Ectodermal cell (in vitro differentiated cells): Measurements from ENCODE around the gene MGAM2.
"Not testable (repeated sequence)": the region's sequence is repeated elsewhere in the genome, so short reads cannot be mapped to it uniquely, and the experiment has no call there.

Experiments
- H3K27ac ChIP-seq: 2 replicates; pipeline ENCODE4 v1.7.0; 2013; ENCODE audit warnings: mild to moderate bottlenecking, low read depth, low read length; ENCODE audit not compliant: insufficient read depth, poor library complexity, severe bottlenecking
- H3K27me3 ChIP-seq: 2 replicates; pipeline ENCODE4 v1.7.0; 2013; ENCODE audit warnings: mild to moderate bottlenecking, low read length; ENCODE audit not compliant: insufficient read depth, control insufficient read depth, poor library complexity, severe bottlenecking
- H3K36me3 ChIP-seq: one replicate; pipeline ENCODE4 v1.7.0; 2013; ENCODE audit warnings: low read length; ENCODE audit not compliant: control insufficient read depth, insufficient read depth
- H3K4me1 ChIP-seq: one replicate; pipeline ENCODE4 v1.7.0; 2013; ENCODE audit warnings: low read length; ENCODE audit not compliant: control insufficient read depth, insufficient read depth
- H3K4me3 ChIP-seq: 2 replicates; pipeline ENCODE4 v1.7.0; 2013; ENCODE audit warnings: low read depth, low read length, control low read depth; ENCODE audit not compliant: insufficient read depth
- H3K9me3 ChIP-seq: 2 replicates; pipeline ENCODE4 v1.7.0; 2013; ENCODE audit warnings: mild to moderate bottlenecking, low read length, moderate library complexity; ENCODE audit not compliant: control insufficient read depth
- WGBS, 2 experiments: methylation state at CpG; one replicate each; pipeline ENCODE4 v1.1.7; 2013; ENCODE audit warnings: missing lambda C conversion rate in 2 of 2; 5-methylcytosine and 5-hydroxymethylcytosine counted together

Gene MGAM2

DNA sequence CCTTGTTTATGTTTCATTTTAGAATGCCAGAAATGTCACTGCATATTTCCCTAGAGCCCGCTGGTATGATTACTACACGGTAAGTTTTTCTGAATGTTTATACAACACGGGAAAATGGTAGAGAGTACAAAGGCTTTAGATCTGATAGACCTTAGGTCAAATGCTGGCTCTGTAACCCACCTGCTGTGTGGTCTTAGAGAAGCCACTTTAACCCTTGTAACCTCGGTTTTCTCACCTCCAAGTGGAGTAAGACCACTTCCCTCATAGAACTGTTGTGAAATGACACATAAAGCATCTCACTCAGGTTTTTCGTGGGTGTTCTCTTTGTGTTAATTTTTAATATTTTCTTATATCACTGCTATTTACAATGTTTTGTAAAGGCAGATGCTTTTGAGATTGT lies 13.9 kb upstream of the MGAM2 start:
- no peaks in the 10 kb centered on the region for H3K27me3 ChIP-seq
- H3K36me3 ChIP-seq, result no peaks in the 10 kb centered on the region
- no peaks in the 10 kb centered on the region for H3K9me3 ChIP-seq
- H3K4me3 ChIP-seq, result no peak overlapping the region
- WGBS, 2 experiments, result 90 to 94% methylated on average over 4 to 5 of the region's 5 CpGs
- no peaks in the 10 kb centered on the region for H3K4me1 ChIP-seq
- no peak overlapping the region for H3K27ac ChIP-seq

DNA sequence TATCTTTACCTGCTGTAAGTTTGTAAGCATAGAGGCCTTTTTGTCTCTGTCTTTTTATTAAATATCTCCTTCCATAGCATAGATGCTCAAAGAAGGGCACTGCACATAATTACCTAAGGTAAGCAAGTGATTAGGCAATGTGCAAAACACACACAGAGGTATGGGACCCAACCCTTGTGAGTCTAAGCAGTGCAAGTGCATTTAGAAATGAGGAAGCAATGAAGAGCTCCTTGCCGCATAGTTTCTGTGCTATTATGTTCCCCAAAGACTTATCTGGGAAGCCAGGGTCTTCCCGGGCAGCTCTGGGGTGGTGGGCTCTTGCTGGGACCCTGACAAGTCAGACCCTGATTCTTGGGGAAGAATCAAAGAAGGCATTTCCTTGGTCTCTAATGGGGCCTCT lies 13.5 kb upstream of the MGAM2 start:
- Histone ChIP-seq H3K9me3 (no peaks in the 10 kb centered on the region), H3K4me3 (no peak overlapping the region), H3K27me3 (no peaks in the 10 kb centered on the region), H3K27ac (no peak overlapping the region), H3K4me1 (no peaks in the 10 kb centered on the region), H3K36me3 (no peaks in the 10 kb centered on the region)
- 48 to 94% methylated on average over 1 to 2 of the region's 2 CpGs for WGBS, 2 experiments

DNA sequence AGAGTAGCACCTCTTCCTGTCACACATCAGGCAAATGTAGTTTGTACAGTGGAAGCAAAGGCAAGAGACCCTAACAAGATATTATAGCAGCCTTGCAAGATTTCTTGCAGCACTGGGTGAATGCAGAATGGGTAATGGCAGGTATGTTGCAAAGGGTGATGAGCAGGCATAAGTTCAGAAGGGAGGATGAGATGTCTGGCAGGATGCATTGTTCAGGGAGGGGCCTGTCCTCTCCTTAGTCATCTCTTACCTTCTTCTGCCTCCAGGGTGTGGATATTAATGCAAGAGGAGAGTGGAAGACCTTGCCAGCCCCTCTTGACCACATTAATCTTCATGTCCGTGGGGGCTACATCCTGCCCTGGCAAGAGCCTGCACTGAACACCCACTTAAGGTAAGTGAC lies 12.2 kb upstream of the MGAM2 start:
- H3K27ac ChIP-seq, H3K4me3 ChIP-seq, H3K9me3 ChIP-seq, H3K4me1 ChIP-seq, H3K36me3 ChIP-seq, H3K27me3 ChIP-seq: not testable (repeated sequence)
- WGBS, 2 experiments, result 82% methylated on average over 1 of the region's 1 CpG; no CpG with 5 or more reads in 1 of the 2 experiments

DNA sequence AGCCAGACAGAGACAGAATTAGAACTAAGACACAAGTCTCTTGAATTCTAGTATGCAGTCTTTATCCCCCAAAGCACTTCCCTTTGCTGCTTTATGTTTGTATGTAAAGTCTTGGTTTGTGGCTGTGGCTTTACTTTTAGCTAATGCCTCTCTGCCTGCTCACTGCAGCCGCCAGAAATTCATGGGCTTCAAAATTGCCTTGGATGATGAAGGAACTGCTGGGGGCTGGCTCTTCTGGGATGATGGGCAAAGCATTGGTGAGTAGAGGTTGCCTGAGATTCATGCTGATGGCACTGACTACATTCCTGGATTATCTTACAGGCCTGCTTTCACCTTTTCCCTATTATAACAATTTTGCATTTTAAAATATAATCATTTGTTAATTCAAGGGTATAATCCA lies 10.9 kb upstream of the MGAM2 start:
- Histone ChIP-seq H3K27ac (no peak overlapping the region), H3K4me1 (no peaks in the 10 kb centered on the region), H3K36me3 (no peaks in the 10 kb centered on the region), H3K4me3 (no peak overlapping the region), H3K9me3 (no peaks in the 10 kb centered on the region), H3K27me3 (no peaks in the 10 kb centered on the region)
- 89 to 90% methylated on average over 1 of the region's 1 CpG for WGBS, 2 experiments

DNA sequence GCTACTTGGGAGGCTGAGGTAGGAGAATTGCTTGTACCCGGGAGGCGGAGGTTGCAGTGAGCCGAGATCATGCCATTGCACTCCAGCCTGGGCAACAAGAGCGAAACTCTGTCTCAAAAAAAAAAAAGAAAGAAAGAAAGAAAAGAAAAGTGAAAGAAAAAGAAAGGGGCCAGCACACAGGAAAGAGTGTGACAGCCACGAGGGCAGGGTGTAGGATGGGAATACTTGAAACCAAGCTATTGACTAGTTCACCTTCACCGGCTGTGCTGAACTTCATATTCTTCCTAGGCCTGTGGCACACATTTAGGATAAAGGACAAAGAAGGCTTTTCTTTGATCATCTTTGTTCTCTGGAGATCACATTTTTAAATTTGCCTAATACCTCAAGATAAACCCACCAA lies 9.7 kb upstream of the MGAM2 start:
- not testable (repeated sequence) for H3K9me3 ChIP-seq, H3K27ac ChIP-seq, H3K36me3 ChIP-seq, H3K4me1 ChIP-seq, H3K27me3 ChIP-seq, H3K4me3 ChIP-seq
- WGBS, 2 experiments, result 92 to 95% methylated on average over 6 of the region's 6 CpGs

DNA sequence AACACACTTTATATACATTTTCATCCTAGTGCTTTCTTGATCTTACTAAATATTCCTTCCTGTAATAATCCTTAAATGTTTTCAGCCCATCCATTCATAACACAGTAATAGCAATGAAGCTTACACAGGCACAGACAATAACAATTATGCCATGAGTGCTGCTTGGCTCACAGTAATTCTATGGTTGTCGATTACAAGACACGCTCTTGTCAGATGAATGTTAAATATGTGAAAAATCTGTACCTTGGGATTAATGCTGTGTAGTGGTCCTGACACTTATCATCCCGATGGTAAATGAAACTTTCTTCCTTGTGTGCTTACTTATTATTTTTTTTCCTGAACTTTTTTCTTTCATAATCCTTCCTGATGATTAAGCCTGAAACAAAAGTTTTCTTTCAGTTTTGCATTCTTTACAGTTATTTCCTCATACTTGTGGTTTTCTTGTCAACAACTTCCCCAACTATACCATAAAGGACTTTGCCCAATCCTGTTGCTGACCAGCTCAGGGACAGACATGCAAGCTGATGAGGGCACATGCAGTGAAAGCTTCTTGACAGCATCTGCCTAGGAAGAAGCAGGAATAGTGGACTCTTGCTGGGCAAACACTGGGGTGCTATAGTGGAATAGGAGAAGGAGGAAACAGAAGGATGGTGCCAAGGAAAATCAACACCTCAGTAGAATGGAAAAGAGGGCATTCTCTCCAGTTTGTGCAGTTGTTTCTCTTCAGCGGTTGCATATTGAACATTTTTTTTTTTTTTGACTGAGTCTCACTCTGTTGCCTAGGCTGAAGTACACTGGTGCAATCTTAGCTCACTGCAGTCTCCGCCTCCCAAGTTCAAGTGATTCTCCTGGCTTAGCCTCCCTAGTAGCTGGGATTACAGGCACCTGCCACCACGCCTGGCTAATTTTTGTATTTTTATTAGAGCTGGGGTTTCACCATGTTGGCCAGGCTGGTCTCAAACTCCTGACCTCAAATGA lies 6.7 kb upstream of the MGAM2 start:
- H3K27me3 ChIP-seq, result no peaks in the 10 kb centered on the region
- no peak overlapping the region for H3K27ac ChIP-seq
- no peaks in the 10 kb centered on the region for H3K4me1 ChIP-seq
- WGBS, 2 experiments, result 95% methylated on average over 6 of the region's 6 CpGs
- no peak overlapping the region for H3K4me3 ChIP-seq
- no peaks in the 10 kb centered on the region for H3K9me3 ChIP-seq
- no peaks in the 10 kb centered on the region for H3K36me3 ChIP-seq

DNA sequence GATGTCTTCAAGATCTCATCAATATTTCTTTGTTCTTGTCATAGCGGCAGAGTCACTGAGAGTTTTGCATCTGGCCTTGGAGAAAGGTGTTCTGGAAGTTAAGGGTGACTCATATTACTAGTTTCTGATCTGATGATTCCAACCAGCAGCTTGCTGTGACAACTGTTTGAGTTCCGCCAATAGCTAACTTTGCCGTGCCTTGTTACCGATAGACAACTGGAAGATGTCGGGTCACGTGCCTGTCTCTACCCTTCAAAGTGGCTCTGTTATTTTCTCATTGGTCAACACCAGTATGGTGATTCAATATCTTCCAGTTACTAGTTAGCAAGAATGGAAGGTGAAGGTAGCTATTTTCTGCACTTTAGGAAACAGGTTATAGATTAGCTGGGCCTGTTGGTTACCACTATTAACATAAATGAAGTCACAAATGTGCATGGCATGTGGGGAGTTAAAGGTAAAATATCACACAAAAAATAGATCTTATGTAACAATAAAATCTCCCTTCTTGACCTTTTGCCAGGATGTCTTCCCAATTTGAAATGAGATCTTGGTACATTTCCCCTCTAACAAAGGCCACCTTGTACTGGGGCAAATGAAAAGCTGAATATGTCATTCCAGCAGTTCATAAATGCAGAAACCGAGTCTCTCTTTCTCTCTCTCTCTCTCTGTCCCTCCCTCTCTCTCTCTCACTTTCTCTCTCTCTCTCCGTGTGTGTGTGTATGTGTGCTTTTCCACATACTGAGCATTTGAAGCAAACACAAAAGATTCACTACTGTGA lies 2.6 kb upstream of the MGAM2 start:
- Histone ChIP-seq H3K9me3 (no peaks in the 10 kb centered on the region), H3K4me3 (no peak overlapping the region), H3K36me3 (no peaks in the 10 kb centered on the region), H3K4me1 (no peaks in the 10 kb centered on the region), H3K27ac (no peak overlapping the region), H3K27me3 (no peaks in the 10 kb centered on the region)
- 79 to 81% methylated on average over 6 to 8 of the region's 8 CpGs for WGBS, 2 experiments

DNA sequence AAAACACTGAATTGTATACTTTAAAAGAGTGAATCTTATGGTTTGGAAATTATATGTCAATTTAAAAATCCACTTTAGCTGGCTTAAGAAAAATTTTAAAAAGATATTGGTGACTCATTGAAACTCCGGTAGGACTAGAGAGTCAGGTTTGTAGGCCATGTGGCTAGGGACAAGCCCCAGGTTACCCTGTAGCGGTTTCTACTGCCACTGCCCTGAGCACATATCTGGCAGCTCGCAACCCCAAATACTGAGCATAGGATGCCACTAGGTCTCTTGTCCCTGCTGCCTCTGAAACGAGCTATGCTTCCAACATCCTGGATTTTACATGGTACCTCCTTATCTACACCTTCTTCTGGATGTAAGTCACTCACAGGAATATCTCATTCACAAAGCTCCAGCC lies 1.4 kb upstream of the MGAM2 start:
- H3K36me3 ChIP-seq, result no peaks in the 10 kb centered on the region
- no peaks in the 10 kb centered on the region for H3K27me3 ChIP-seq
- H3K4me1 ChIP-seq, result no peaks in the 10 kb centered on the region
- WGBS, 2 experiments, result 88 to 92% methylated on average over 4 of the region's 4 CpGs
- H3K27ac ChIP-seq, result no peak overlapping the region
- no peaks in the 10 kb centered on the region for H3K9me3 ChIP-seq
- H3K4me3 ChIP-seq, result no peak overlapping the region

DNA sequence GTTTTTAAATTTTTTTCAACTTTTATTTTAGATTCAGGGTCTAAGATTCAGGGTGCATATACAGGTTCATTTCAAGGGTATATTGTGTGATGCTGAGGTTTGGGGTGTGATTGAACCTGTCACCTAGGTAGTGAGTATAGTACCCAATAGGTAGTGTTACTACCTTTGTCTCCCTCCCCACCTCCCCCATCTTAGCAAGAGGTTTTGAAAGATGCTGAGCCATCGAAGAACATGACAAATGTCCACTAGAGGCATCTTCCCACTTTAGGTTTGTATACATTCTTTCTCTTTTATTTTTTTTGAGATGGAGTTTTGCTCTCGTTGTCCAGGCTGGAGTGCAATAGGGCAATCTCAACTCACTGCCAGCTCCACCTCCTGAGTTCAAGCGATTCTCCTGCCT lies 880 bp upstream of the MGAM2 start:
- Histone ChIP-seq H3K36me3 (no peaks in the 10 kb centered on the region), H3K9me3 (no peaks in the 10 kb centered on the region), H3K27me3 (no peaks in the 10 kb centered on the region), H3K4me3 (no peak overlapping the region), H3K27ac (no peak overlapping the region), H3K4me1 (no peaks in the 10 kb centered on the region)
- 81 to 84% methylated on average over 2 to 3 of the region's 3 CpGs for whole genome bisulfite sequencing, 2 experiments

DNA sequence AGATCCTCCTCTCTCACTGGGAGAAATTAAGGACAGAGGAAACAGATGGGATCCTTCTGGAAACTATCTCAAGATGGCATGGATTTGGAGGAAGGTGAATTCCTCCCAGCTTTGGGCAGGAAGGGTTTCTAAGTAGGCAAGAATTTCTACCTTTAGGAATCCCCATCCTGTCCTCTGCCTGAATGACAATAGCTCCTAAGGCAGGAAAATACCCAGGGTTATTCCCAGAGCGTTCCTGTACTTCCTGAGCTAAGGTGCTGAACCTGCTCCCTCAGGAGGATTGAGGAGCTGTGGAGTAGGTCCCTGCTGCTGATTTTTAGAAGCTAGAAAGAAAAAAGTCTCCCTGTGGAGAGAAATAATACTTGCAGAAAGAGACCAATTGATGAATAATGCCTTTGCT lies 568 bp downstream of the MGAM2 start:
- no peak overlapping the region for H3K27ac ChIP-seq
- WGBS, 2 experiments, result 36 to 38% methylated on average over 1 of the region's 1 CpG
- H3K9me3 ChIP-seq, result no peaks in the 10 kb centered on the region
- no peaks in the 10 kb centered on the region for H3K4me1 ChIP-seq
- no peaks in the 10 kb centered on the region for H3K27me3 ChIP-seq
- no peaks in the 10 kb centered on the region for H3K36me3 ChIP-seq
- H3K4me3 ChIP-seq, result no peak overlapping the region
